ENCODE results near the gene PRPF4.

PRPF4 gene

DNA sequence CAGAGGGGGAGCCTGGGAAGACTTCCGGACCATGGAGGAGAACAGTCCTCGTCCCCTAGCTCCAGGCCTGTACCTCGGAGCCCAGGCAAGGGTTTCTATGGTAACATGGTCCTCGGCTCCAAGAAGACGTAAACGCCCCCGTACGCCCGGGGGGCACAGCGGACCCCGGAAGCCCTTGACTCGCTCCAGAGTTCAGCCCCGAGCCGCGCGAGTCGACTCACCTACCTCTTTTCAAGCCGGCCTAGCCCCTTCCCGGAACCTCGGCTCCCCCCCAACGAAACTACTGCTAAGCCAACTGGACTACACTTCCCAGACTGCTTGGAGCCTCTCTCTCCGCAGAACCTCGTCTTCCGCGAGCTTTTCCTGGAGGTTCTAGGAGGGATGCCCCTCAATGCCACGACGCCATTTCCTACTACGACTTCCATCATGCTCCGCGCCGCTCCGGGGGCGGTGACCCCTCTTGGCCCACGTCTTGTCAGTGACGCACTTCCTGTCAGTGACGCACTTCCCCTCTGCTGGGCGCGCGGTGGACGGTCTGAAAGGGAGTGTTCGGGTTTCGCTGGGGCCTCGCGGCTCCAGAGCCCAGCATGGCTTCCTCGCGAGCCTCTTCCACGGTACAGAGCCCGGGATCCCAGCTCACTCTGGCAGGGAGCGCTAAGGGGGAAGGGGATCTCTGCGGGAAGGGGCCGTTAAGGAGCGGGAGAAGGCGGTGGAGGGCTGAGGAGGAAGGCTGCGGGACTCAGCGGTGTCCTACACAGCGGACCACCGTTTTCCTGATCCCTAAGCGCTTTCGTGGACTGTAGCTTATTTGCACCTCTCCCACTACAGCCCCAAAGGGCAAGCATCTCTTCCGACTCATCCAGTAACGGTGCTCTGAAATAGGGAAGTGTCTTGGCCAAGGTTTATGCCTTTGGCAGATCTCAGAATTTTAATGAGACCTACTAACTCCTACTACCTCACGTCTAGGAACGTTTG, at the start of gene PRPF4, which contains the start of gene CDC26:
PRPF4 (plus strand) TSS at position 502 of the 975 bp plus-strand sequence; CDS start at position 588, 86 bp downstream.
CDC26 (minus strand) TSS at position 416 of the 975 bp plus-strand sequence. CDS start 3,065 bp downstream, outside the sequence.
- TF ChIP-seq CTCF (IDR thresholded peaks at IDR 0.05): no peak

DNA sequence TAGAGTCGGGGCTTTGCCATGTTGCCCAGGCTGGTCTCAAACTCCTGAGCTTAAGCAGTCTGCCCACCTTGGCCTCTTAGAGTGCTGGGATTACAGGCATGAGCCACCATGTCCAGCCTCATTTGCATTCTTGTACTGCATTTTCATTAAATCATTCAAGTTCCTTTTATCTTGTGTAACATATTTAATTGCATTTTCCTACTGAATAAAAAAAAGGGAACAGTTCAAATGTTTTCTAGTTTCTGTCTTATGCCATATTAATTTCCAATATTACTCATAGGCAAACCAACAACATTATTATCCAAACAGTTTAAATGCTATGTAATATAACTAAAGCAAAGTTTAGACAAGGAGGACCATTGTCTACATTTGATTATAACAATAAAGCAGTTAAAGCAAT, 48.0 kb upstream of the PRPF4 start:
- TF ChIP-seq CTCF (IDR thresholded peaks at IDR 0.05): no peak

- no peak for TF ChIP-seq CTCF (IDR thresholded peaks at IDR 0.05)
Observed at GRCh38 chr9:113228130-113228665, 47.3 kb upstream of the PRPF4 start.

- no peak for TF ChIP-seq CTCF (IDR thresholded peaks at IDR 0.05)
Observed at GRCh38 chr9:113231701-113232100, 43.8 kb upstream of the PRPF4 start.

GRCh38 chr9:113237026-113237425, 38.4 kb upstream of the PRPF4 start:
- TF ChIP-seq CTCF (IDR thresholded peaks at IDR 0.05): no peak

DNA sequence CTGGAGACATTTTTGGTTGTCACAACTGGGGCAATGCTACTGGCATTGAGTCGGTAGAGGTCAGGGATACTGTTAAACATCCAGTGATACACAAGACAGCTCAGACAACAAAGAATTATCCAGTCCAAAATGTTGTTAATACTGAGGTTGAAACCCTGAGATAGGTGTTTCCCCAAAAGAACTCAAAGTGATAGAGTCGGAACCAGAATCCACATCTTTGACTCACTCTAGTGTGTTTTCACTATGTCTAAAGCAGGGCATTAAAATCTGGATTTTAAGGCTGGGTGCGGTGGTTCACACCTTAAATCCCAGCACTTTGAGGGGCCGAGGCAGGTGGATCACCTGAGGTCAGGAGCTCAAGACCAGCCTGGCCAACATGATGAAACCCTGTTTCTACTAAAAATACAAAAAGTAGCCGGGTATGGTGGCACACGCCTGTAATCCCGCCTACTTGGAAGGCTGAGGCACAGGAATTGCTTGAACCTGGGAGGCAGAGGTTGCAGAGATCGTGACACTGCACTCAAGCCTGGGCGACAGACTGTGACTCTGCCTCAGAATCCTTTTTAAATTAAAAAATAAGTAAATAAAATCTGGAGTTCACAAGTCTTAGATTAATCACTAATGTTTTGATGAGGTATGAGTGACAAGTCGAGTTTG, 37.1 kb upstream of the PRPF4 start:
- no peak for TF ChIP-seq CTCF (IDR thresholded peaks at IDR 0.05)

DNA sequence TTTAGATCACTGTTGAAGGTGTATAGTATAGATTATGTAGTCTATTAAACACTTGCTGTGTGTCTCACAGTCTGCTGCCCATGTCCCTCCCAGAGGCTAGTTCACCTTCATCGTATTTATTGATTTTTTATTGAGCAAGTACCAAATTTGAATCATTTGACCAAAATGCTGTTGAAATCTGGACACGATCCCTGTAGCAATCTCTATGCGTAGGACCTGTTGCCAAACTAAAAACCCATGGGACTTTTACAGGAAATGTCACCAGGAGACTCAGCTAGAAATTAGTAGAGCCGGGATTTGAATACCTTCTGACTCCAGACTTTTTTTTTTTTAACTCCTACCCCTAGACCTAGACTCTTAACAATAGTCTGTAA, 36.6 kb upstream of the PRPF4 start:
- TF ChIP-seq CTCF (IDR thresholded peaks at IDR 0.05): no peak

All from LNCAP (cell line).